Measurements from ENCODE around the gene NLRP12.

Gene NLRP12

GRCh38 chr19:53867225-53868090 lies 43.3 kb upstream of the NLRP12 start, which contains the start of gene MYADM:
Gene MYADM, plus strand, starts transcription at chr19:53867883. Its CDS starts 5,647 bp downstream, at chr19:53873530.
- peak; percentile 96 for DNase-seq (ENCODE audit: low read depth)
- no peak for TF ChIP-seq CTCF (IDR thresholded peaks at IDR 0.05; ENCODE audit: insufficient read depth, low read depth, low read length, missing control alignments)
- peak within 1 kb of the TSS; percentile 70 for H3K4me3 ChIP-seq (ENCODE audit: low read length)

- peak overlapping the region; percentile 70 for H3K4me3 ChIP-seq (ENCODE audit: low read length)
- no peak for TF ChIP-seq CTCF (IDR thresholded peaks at IDR 0.05; ENCODE audit: insufficient read depth, low read depth, low read length, missing control alignments)
Observed at GRCh38 chr19:53866865-53867224, 42.7 kb upstream of the NLRP12 start.

GRCh38 chr19:53865918-53866864 lies 42.1 kb upstream of the NLRP12 start:
- H3K4me3 ChIP-seq (ENCODE audit: low read length): no peak overlapping the region
- DNase-seq (ENCODE audit: low read depth): peak; percentile 54
- TF ChIP-seq CTCF (IDR thresholded peaks at IDR 0.05; ENCODE audit: insufficient read depth, low read depth, low read length, missing control alignments): no peak

More at GRCh38 chr19:53866865-53867224, 42.7 kb upstream of the NLRP12 start:
- DNase-seq (ENCODE audit: low read depth): no peak

- no peak for TF ChIP-seq CTCF (IDR thresholded peaks at IDR 0.05; ENCODE audit: insufficient read depth, low read depth, low read length, missing control alignments)
- DNase-seq (ENCODE audit: low read depth): no peak
- H3K4me3 ChIP-seq (ENCODE audit: low read length): no peak overlapping the region
Observed at GRCh38 chr19:53865523-53865917, 41.4 kb upstream of the NLRP12 start.

GRCh38 chr19:53864308-53864836 lies 40.3 kb upstream of the NLRP12 start:
- no peak for DNase-seq (ENCODE audit: low read depth)
- no peak overlapping the region for H3K4me3 ChIP-seq (ENCODE audit: low read length)
- no peak for TF ChIP-seq CTCF (IDR thresholded peaks at IDR 0.05; ENCODE audit: insufficient read depth, low read depth, low read length, missing control alignments)

- TF ChIP-seq CTCF (IDR thresholded peaks at IDR 0.05; ENCODE audit: insufficient read depth, low read depth, low read length, missing control alignments): no peak
- no peak overlapping the region for H3K4me3 ChIP-seq (ENCODE audit: low read length)
- DNase-seq (ENCODE audit: low read depth): no peak
Observed at GRCh38 chr19:53853707-53854106, 29.6 kb upstream of the NLRP12 start.

All from epithelial cell of esophagus (primary cell).